Measurements from ENCODE around the gene WDCP. TPM values are rescaled to one million over a fixed set of nuclear protein-coding genes. Genes with fewer than 3 reads are reported as not detected.

WDCP gene
- total RNA-seq, 2 experiments from 2014 or later, result 27.1 to 30.9 TPM

DNA sequence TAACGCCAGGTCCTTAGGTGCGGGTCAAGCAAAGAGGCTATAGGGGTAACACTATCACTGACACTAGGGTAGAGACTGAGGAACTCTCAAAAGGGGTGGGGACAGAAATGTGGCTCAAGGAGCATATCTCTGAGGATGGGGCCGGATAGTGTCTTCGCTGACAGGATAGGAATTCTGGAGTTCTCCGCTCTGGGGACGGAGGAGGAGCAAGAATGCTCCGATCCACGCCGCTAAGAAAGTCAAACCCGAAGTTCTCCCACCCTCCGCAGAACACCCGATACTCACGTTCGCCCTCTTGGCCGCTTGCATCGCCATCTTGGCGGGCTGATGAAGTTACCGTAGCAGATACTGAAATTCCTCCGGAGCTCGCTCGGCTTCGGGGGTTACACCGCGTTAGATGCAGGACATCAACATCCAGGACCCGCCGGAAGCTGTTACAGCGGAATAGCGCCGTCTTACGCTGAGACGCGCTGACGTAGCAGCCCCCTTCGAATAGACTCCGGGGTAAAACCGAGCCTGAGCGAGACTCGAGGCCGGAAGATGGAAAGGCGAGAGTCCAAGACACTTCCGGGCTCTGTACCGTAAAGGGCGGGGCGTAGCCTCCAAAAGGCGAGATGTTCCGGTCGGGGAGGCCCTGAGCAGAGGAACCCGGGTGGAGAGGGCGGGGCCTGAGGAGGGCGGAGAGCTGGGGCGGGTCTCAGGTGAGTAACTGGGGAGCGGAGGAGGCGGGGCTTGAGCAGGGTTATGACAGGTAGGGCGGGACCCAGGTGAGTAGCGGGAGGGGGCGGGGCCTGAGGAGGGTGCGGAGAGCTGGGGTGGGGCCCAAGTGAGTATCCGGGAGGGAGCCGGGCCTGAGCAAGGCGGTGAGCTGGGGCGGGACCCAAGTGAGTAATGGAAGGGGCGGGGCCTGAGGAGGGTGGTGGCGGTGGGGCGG lies 29.0 kb upstream of the WDCP start, which contains the start of gene SF3B6:
Gene SF3B6, minus strand, starts transcription at position 412 of the 934 bp plus-strand sequence. Its CDS starts 97 bp downstream, at position 315.
- ChIA-PET CTCF (interaction anchor here (1.2 to 1.9 kb wide), 4 partner anchors 8 to 149 kb away, joined by 3 to 9 read pairs (median 6); partner anchors contain the start of genes ATAD2B, TP53I3 and WDCP), POLR2A (interaction anchor here (0.6 to 1.5 kb wide), 10 partner anchors 8 to 251 kb away, joined by 3 to 10 read pairs (median 4); partner anchors contain the start of genes ATAD2B, FAM228B, FKBP1B and TP53I3)

DNA sequence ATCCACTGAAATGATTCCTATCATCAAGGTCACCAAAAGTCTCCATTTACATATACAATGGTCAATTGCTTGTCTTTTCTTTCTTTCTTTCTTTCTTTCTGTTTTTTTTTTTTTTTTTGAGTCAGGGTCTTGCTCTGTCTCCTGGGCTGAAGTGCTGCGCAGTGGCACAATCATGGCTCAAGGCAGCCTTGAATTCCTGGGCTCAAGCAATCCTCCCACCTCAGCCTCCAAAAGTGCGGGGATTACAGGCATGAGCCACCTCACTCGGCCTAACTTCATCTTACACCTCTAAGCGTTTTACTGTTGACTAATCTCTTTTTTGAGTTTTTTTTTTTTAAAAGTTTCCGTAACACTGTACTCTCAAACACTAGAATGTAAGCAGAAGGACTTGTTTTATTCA lies 28.1 kb upstream of the WDCP start:
- POLR2A ChIA-PET, result interaction anchor here (0.7 kb wide), 2 partner anchors 9 to 135 kb away, joined by 3 to 4 read pairs; partner anchors contain the start of genes TP53I3 and UBXN2A
- CTCF ChIA-PET, result interaction anchor here (1.9 kb wide), 1 partner anchor 9 kb away, joined by 5 read pairs; the partner anchor contains the start of gene TP53I3

DNA sequence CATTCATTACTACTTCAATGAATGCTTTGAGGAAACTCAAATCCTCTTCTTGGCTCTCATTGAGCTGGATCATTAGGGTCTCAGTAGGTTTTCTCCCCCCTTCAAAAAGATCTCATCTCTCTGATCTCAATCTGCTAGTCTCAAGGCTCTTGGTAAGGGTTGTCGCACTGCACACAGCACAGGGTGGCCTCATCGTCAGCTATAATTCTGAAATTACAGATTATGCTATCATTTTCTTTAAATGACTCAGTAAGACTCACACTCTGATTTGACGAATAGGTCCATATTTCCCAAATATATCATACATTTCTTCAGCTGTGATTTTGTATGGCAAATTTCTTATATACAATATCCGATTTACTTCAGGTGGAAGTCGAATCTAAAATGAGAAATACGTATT lies 26.6 kb upstream of the WDCP start:
- POLR2A ChIA-PET, result no interaction called here
- CTCF ChIA-PET, result interaction anchor here (1.5 to 1.8 kb wide), 2 partner anchors 11 to 26 kb away, joined by 3 to 11 read pairs; partner anchors contain the start of genes TP53I3 and WDCP

DNA sequence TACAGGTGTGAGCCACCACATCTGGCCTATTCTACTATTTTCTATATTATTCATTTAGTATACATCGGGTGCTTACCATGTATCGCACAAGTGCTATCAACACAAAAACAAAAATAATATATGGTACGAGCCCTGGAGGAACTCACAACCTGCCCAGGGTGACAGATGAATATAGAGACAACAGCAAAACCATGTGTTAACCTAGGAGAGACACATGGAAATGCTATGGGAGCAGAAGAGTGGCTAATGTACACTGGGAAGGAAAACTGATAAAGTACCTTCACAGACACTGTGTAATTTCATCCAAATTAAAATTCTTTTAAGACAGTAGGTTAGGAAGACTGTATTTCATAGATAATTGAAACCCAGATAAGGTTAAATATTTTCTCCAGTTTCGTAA lies 25.1 kb upstream of the WDCP start:
- CTCF ChIA-PET, result interaction anchor here (1.8 kb wide), 1 partner anchor 12 kb away, joined by 11 read pairs; the partner anchor contains the start of gene TP53I3

DNA sequence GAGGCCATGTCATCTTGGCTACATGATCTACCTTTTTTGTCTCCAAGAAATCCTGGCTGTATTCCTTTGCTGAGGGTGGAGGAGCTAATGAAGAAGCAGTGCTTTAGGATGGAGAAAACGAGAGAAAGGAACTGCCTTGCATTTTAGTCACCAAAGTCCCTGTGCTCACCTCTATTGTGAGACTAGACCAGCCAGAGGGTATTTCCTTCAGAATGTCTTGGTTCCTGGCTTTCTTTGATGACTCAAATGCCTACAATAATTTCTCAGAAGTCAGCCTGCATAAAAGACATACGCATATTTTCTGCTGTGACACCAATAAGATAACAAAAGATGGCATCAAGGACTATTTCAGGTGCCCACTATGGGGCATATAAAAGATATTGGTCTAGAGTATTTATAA lies 18.1 kb upstream of the WDCP start:
- POLR2A ChIA-PET, result no interaction called here
- CTCF ChIA-PET, result interaction anchor here (2.1 kb wide), 1 partner anchor 19 kb away, joined by 7 read pairs; the partner anchor contains the start of gene TP53I3

More for the DNA sequence above, 25.1 kb upstream of the WDCP start:
- POLR2A ChIA-PET, result no interaction called here

DNA sequence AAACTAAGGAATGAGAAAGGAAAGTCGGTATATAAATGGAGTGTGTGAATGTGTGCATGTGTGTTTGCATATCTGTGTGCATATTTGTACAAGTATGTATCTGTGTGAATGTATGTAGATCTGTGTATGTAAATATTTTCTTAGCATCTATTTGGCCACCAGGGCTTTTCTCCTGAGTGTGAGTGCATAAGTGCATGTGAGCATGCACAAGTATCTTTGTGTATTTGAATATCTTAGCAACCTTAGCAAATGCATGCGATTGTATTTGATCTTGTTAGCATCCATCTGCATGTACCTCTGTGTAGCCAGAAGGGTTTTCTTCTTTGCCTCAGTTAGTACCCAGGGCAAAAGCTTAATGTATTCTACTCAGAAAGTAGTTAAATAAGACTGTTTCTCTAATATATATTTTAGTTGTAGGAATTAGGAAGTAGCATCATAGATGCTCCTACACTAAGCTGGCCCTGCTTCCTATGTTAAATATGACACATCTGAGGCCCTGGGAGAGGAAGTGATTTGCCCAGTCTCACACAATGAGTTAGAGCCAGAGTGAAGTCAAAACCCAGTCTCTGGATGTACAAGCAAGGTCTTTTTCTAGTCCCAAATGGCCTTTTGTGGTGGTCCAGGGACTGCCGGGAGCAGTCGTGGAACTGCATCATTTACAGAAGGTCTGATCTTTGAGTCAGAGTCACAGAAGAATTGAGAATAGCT lies 11.5 kb upstream of the WDCP start:
- ChIA-PET POLR2A (no interaction called here), CTCF (interaction anchor here (1.1 kb wide), 1 partner anchor 26 kb away, joined by 3 read pairs; the partner anchor contains the start of gene TP53I3)

DNA sequence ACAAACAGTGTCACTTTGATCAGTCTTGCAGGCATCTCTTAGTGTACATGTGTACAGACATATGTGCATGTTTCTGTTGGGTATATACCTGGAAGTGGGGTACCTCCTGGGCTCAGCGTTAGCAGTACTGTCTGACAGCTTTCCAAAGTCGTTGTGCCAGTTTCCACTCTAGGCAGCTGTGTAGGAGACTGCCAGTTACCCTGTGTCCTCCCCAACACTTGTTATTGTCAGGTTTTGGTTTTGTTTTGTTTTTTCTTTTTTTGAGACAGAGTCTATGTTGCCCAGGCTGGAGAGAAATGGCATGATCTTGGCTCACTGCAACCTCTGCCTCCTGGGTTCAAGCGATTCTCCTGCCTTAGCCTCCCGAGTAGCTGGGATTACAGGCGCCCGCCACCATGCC lies 8.6 kb upstream of the WDCP start:
- ChIA-PET POLR2A (no interaction called here), CTCF (no interaction called here)

DNA sequence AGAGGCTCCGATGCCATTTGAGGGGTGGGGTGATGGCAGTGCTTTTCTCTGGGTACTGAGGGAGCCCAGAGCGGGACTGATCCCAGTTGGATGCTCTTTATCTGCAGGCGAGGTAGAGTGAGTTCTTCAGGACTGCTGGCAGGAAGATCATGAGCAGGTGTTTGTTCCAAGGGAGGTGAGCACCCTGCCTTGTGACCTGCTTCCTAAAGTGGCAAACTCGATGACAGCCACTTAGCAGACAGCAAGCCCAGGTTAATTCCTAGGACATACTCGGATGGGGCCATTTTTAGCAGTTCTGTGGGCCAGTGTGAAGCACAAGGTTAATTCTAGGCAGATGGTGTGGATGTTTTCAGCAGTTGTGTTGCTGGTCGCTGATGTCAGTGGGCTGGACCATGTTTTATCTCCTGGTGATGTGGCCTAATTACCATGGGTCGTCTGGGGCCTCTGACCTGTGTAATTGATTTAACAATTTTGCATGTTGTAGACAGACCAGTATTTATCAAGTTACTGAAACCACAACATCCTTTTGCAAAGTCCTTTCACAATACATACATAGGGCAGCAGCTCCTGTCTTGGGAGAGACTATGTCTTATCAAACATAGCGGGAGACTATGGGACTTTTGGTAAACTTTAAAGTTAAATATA lies 7.3 kb upstream of the WDCP start:
- CTCF ChIA-PET, result no interaction called here
- POLR2A ChIA-PET, result no interaction called here

DNA sequence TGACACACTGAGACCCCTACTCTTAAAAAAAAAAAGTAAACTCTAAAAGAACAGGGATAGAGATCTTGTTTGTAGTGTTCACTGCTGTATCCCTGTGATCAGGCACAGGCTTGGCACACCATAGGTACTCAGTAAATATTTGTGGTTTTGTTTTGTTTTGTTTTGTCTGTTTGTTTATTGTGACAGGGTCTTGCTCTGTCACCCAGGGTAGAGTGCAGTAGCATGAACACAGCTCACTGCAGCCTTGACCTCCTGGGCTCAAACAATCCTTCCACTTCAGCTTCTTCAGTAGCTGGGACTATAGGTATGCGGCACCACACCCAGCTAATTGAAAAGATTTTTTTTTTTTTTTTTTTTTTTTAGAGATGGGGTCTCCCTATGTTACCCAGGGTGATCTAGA lies 5.8 kb upstream of the WDCP start:
- ChIA-PET CTCF (interaction anchor here (0.6 kb wide), 1 partner anchor 1344 kb away, joined by 3 read pairs; no protein-coding TSS in a partner anchor), POLR2A (no interaction called here)

DNA sequence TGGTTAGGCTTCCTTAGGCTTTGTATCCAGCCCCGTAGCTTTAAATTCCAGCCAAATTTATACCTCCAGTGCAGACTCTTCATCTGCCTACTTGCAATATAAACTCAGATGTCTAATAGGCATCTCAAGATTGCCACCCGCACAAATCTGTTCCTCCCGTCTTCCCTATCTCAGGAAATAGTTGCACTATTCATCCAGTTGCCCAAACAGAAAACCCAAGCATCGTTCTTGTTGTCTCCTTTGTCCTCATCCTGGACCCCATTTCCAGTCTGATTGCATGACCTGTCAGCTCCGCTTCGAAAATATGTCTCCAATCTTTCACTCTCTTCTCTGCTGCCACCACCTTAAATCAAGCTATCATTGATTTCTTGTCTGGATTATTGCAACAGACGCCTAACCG lies 4.6 kb upstream of the WDCP start:
- POLR2A ChIA-PET, result interaction anchor here (0.6 kb wide), 1 partner anchor 471 kb away, joined by 3 read pairs; no protein-coding TSS in a partner anchor
- CTCF ChIA-PET, result no interaction called here

DNA sequence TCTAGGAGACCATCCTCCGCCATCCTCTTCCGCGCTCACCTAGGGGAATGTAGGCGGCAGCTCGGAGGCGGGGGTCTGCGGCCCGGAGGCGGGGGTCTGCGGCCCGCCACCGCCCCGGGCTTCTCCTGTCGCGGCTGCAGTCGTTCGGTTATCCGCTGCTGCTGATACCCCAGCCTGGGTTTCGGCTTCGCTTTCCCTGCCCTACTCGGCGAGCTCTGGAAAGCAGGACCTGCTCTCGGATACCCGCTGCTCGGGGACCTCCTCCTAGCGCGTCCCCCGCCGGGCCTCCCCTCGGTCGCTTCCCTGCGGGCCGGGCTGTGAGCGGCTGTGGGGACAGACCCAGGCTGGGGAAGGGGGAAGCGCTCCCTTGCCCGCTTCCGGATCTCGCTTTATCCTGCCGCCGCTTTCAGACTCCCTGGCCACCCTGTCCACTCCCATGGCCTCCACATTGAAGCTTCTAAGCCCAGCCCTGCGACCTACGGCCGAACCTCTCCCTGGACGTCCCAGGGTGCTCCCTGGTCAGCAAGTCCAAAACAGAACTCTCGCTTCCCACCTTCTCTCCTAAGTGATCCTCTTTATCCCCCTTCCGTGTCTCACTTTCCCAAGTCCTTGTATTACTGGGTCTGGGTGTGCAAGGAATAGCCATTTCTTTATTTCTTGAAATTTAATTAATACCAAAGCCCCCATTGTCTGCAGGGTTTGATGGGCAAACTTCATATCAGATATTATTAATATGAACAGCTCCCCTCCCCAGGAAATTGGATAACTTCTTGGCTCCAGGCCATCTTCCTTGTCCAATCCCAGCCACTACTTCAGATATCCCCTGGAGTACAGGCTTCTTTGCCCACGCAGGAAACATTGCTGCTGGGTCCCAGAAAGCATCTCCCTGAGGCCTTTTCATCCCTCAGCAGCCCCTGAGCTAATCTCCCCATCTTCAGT lies 3.1 kb upstream of the WDCP start:
- ChIA-PET POLR2A (interaction anchor here (1.0 kb wide), 1 partner anchor 26 kb away, joined by 6 read pairs; the partner anchor contains the start of gene SF3B6), CTCF (interaction anchor here (1.8 kb wide), 1 partner anchor 34 kb away, joined by 6 read pairs; the partner anchor contains the start of gene TP53I3)

DNA sequence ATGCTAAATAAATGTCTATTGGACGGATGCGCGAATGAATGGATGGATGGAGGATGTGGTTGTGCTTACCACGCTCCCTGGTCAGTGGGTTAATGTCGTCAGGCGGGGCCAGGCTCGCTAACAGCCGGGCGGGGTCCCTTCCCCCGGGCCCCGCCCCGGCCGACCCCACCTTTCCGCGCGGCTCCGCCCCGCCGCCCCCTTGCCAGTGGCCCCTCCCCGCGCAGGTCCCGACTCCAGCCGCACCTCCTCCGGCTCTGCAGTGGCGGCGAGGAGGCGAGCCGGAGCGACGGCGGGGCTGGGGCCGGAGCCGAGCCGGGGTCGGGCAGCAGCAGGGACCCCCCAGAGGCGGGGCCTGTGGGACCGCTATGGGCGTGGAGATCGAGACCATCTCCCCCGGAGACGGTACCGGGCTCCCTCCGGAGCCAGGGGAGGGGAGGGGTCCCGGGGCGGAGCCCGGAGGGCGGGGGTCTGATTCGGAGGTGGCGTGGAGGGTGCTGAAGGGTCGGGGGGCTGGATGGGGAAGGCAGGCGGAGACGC lies 2.4 kb upstream of the WDCP start, which contains the start of gene FKBP1B:
Gene FKBP1B, plus strand, starts transcription at position 257 of the 537 bp plus-strand sequence. Its CDS starts 109 bp downstream, at position 366.
- CTCF ChIA-PET, result interaction anchor here (0.5 to 1.8 kb wide), 5 partner anchors 11 to 1623 kb away, joined by 3 to 6 read pairs (median 3); partner anchors contain the start of genes SF3B6 and TP53I3
- POLR2A ChIA-PET, result interaction anchor here (0.6 to 1.2 kb wide), 3 partner anchors 27 to 122 kb away, joined by 3 to 6 read pairs (median 6); partner anchors contain the start of gene SF3B6

DNA sequence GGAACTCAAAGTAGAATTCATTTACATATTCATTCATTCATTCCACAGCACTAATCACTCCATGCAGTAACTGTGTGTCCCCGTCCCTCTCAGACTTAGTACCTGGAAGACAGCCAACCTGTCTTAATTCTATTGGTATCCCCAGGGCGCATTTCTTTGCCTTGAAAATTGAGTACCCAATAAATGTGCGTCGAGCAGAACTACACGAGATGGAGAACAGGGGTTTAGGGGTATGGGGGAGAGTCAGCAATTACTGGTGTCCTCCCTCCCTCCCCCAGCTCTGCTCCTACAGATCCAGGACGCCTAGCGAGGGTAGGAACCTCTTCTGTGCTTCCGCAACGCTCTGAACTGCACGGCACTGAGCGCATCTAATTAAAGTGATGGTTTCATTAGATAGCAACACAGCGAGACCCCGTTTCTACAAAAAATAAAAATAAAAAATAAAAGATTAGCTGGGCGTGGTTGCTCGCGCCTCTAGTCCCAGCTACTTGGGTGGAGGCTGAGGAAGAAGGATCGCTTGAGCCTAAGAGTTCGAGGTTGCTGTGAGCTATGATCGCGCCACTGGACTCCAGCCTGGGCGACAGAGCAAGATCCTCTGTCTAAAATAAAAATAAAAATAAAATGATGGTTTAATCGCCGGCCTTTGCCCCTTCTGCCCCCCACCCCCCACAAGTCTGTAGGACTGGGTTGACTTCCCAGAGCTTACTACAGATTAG lies 1.7 kb upstream of the WDCP start:
- ChIA-PET POLR2A (interaction anchor here (0.6 to 1.2 kb wide), 2 partner anchors 28 to 122 kb away, joined by 3 to 6 read pairs; no protein-coding TSS in a partner anchor), CTCF (interaction anchor here (0.5 to 1.8 kb wide), 5 partner anchors 12 to 1623 kb away, joined by 3 to 6 read pairs (median 3); partner anchors contain the start of genes SF3B6 and TP53I3)

DNA sequence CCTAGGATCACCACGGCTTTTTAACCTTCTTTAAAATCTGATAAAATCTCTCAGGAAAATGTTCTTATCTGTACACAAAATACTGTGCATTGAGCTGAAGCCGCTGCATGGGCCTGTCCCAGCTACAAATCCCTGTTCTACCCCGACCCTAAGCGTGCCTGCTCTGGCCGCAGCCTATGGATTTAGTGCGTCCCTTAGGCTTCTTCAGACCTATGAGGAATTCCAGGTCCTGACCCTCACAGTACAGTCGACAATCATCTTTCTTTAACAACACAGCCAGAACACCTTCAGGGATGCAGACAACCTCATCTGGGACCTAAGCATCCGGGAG lies 477 bp upstream of the WDCP start:
- POLR2A ChIA-PET, result interaction anchor here (0.6 to 1.5 kb wide), 4 partner anchors 14 to 186 kb away, joined by 3 to 18 read pairs (median 6); partner anchors contain the start of gene ATAD2B
- CTCF ChIA-PET, result interaction anchor here (0.6 to 1.5 kb wide), 4 partner anchors 26 to 1652 kb away, joined by 3 to 9 read pairs (median 4); partner anchors contain the start of genes SF3B6 and TP53I3

DNA sequence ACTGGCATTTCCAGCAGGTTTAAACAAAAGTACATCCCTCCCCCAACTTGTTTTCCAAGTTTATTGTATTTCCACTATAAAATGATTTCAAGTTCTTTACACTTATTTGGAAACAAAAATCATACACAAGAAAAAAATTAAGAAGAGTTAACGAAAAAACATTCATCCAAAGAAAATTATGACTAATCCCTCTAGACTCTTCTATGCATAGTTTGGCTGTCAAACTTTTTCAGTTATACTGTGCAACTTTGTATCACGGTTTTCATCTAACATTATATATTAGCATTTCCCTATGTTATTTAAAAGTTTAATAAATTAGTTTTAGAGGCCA lies 627 bp downstream of the WDCP start:
- ChIA-PET POLR2A (interaction anchor here (1.5 kb wide), 2 partner anchors 30 to 120 kb away, joined by 8 to 18 read pairs; partner anchors contain the start of gene ATAD2B), CTCF (interaction anchor here (1.4 kb wide), 1 partner anchor 38 kb away, joined by 4 read pairs; the partner anchor contains the start of gene TP53I3)
